Heart left ventricle (tissue), 13 donors: Measurements from ENCODE around the gene MET.

Experiments used
- POLR2A ChIP-seq, 2 donors: fragments of 450-650 bp; IDR thresholded peaks; one replicate each; pipeline ENCODE4 v1.6.1; 2017; ENCODE audit warnings: antibody characterized with exemption in 2 of 2, mild to moderate bottlenecking in 2 of 2, moderate library complexity in 2 of 2
- TF ChIP-seq, protein P1 (sequence below), 12 donors: fragments of 200-600 bp; sonication (generic) in 4 of 12; IDR thresholded peaks; one replicate each; pipeline versions ENCODE4 v1.5.0 to v1.8.0; 2018 to 2022; ENCODE audit warnings: antibody characterized with exemption in 12 of 12, mild to moderate bottlenecking in 5 of 12
- donor health status: ischemic (EF 13 %, LVEDD 7.1; RV severe dilation, severe dysfunction).
- donor health status: DM: no; HTN: yes; CAD: no.
- donor health status: DM: no; HTN: no; CAD: no.
- donor health status: ischemic (EF 25% LVEDD 6.9; RV normal size, moderate dysfunction).
- donor health status: ischemic (EF 25% LVEDD 5.7; RV mildly dilated, moderate dysfunction).
- donor health status: ischemic (EF 35%, LVEDD 5.7; RV mildly dilated, moderate dysfunction).
- donor health status: nonischemic (EF 11% LVEDD 7.7; RV severe dilation, severe dysfunction).
- donor health status: DM: yes; HTN: yes; CAD: no.
- donor health status: PGD.
- donor health status: ischemic (EF 29% LVEDD 5.4; RV normal size, mild dysfunction).
- donor health status: nonischemic (EF 23%, LVEDD 6.1; RV moderate dilation, normal function).

GRCh38 chr7:116811768-116812167 lies 139.8 kb downstream of the MET start:
- TF ChIP-seq, protein P1, sequence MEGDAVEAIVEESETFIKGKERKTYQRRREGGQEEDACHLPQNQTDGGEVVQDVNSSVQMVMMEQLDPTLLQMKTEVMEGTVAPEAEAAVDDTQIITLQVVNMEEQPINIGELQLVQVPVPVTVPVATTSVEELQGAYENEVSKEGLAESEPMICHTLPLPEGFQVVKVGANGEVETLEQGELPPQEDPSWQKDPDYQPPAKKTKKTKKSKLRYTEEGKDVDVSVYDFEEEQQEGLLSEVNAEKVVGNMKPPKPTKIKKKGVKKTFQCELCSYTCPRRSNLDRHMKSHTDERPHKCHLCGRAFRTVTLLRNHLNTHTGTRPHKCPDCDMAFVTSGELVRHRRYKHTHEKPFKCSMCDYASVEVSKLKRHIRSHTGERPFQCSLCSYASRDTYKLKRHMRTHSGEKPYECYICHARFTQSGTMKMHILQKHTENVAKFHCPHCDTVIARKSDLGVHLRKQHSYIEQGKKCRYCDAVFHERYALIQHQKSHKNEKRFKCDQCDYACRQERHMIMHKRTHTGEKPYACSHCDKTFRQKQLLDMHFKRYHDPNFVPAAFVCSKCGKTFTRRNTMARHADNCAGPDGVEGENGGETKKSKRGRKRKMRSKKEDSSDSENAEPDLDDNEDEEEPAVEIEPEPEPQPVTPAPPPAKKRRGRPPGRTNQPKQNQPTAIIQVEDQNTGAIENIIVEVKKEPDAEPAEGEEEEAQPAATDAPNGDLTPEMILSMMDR (IDR thresholded peaks at IDR 0.05): no peak
- no peak for TF ChIP-seq POLR2A (IDR thresholded peaks at IDR 0.05)
